Activated CD4-positive, CD25-positive, alpha-beta regulatory T cell treated with anti-CD3 and anti-CD28 coated beads, Interleukin-2, amount 50 U/mL, for 16 hours (primary cell): ENCODE data around the gene SLC9C2.
"Not testable (repeated sequence)": the region's sequence is repeated elsewhere in the genome, so short reads cannot be mapped to it uniquely, and the experiment has no call there.

Source experiments
- DNase-seq: peaks from one replicate; pipeline ENCODE4 v3.0.0-alpha.2; 2020; ENCODE audit warnings: low read depth, low spot score

SLC9C2 gene

DNA sequence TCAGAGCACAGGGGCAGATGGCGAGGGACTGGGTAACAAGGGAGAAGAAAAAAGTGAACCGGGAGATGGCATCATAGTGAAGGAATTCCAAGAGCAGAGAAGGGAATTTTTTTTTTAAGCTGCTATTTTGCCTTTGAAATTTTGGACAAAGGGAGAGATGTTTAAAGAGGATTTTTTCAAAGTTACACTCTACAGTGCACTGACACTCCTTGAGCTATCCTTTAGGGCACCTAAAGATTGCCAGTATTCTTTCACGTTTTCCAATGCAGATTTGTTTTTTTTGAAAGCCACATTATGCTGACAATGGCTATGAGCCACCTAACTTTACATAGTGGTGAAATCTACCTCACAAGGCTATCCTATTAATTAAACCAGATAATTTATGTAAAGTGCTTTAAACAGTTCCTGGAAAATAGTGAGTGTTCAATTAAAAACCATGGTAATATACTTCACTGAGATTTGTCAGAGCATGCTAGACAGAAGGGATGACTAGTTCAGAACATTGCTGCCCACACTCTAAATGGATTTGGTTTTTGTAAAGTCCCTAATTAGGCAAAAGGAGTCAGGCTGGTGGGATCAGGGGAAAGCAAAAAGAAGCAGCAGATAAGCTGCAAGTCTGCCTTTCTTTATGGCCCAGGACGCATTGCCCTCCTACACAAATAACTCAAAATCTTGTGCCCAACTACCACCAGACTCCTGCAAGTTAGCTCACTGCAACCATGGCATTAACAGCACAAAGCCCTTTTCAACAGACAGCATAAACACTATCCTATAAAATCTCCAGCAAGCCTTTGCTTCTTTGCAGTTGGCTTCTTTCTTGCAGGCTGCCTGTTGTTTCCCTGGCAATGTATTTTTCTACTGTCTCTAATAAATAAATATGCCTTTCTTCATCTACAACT is 71.8 kb downstream of the SLC9C2 start:
- DNase-seq, result no peak

- no peak for DNase-seq
Observed at GRCh38 chr1:173529106-173529505, 73.8 kb downstream of the SLC9C2 start.

- no peak for DNase-seq
Observed at GRCh38 chr1:173527151-173527826, 75.6 kb downstream of the SLC9C2 start.

GRCh38 chr1:173525926-173526325 is 76.9 kb downstream of the SLC9C2 start:
- no peak for DNase-seq

DNA sequence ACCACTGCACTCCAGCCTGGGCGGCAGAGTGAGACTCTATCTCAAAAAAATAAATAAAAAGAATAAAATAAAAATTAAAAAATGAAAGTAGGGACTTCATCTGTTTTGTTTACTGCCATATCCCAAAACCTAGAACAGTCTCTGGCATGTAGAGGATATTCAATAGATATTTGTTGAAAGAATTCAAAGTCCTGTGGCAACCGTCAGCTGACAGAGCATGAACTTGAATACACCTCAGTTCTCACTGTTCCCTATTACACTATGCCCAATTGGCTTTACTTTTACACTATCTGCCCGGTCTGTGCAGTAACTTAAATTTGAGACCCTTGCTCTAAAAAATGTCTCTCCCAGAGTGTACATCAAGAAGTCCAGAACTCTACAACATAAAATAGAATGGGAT is 79.5 kb downstream of the SLC9C2 start:
- no peak for DNase-seq

GRCh38 chr1:173520799-173521198 is 82.1 kb downstream of the SLC9C2 start:
- no peak for DNase-seq

DNA sequence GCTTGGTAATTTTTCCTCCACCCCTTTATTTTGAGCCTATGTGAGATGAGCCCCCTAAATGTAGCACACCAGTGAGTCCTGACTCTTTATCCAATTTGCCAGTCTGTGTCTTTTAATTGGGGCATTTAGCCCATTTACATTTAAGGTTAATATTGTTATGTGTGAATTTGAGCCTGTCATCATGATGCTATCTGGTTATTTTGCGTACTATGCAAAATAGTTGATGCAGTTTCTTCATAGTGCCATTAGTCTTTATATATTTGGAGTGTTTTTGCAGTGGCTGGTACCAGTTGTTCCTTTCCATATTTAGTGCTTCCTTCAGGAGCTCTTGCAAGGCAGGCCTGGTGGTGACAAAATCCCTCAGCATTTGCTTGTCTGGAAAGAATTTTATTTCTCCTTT is 88.4 kb downstream of the SLC9C2 start:
- not testable (repeated sequence) for DNase-seq

DNA sequence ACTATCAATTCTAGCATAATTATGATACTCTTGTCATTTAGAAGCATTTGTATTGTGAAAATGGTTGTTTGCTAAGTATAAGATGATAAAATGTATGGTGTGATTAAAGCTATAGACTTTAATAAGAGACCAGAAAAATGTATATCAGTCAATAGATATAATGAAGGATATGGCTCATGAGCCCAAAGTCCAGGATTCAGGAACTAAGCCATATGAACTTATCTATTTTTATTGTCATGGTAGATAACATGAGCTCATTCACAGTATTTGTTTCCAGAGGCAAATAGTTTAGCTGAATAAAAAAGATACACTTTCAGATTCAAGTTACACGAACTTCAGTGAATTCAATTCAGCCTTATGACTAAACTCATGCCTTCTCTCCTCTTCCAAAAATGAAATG is 93.1 kb downstream of the SLC9C2 start:
- no peak for DNase-seq

- no peak for DNase-seq
Observed at GRCh38 chr1:173508541-173508940, 94.3 kb downstream of the SLC9C2 start.

- DNase-seq, result no peak
Observed at GRCh38 chr1:173507847-173508209, 95.0 kb downstream of the SLC9C2 start.

DNA sequence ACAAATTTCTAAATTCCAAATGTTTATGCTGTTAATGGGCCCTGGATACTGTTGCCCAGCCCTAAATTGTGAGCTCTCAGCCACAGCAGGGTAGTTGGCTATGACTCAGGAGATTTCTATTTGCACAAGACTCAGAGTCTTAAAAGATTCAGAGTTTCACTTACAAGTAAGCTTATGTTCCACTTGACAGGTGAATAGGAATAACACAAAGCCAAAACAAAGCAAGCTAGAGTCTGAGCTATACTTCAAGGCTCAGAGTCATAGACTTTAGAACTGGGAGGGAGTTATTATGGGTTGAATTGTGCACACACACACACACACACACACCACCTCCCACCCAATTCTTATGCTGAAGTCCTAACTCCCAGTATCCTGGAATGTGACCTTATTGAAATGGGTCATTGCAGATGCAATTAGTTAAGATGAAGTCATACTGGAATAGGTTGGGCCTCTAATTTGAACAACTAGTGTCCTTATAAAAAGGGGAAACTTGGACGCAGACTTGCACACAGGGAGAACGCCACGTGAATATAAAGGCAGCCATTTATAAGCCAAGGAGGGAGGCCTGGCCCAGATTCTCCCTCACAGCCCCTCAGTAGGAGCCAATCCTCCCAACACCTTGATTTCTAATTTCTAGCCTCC is 95.5 kb downstream of the SLC9C2 start:
- no peak for DNase-seq

GRCh38 chr1:173506437-173506836 is 96.4 kb downstream of the SLC9C2 start:
- no peak for DNase-seq

DNA sequence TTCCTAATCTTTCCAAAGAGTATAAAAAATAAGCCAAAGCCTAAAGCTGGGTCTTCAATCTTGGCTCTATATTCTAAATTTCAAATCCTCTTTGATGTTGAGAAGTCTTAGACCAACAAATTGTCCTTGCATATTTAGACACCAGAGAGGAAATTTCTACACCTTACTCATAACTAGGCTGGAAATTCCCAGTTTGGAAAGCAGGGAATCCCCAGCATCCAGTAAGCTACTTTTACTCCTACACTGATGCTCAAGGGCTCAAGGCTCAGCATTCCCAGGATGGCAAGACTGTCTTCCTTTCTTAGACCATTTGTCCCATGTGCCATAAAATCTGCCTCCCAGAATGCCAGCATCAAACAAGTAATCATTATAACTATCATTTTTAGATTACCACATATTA is 97.5 kb downstream of the SLC9C2 start:
- no peak for DNase-seq

DNA sequence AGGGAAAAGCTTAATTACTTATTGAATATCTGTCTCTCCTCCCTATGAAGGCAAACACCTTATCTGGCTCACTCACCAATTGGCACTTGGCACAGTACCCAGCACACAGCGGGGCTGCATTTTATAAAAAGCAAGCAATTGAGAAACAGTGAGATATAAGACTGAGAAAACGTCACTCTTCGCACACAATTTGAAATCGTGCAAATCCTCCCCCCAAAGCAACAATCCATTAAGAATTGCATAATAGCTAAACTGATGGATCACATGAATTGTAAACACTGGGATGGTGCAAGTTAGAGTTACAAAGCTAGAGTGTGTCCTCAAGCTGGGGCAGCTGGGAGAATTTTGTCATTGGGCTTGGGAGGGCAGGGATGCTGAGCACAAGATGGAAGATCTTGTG is 98.6 kb downstream of the SLC9C2 start:
- DNase-seq, result no peak

DNA sequence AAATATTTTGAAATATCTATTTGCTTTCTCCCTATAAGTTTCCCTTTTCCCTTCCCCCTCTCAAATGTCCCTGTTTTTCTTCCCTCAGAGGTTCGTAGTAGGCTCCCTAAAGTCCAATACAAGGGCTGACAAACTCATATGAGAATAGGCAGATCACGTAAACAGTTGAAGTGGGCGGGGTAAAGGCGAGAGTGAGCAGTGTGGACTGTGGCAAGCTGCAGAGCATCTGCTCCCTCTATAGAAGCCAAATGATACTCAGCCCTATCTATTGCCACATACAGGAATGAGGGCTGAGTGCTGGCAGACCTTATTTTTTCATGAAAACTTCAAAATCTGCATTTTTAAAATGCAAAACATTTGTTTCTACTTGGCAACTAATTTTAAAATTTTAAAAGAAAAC is 99.5 kb downstream of the SLC9C2 start:
- no peak for DNase-seq

GRCh38 chr1:173502104-173502503 is 100.8 kb downstream of the SLC9C2 start:
- no peak for DNase-seq

GRCh38 chr1:173499729-173500128 is 103.1 kb downstream of the SLC9C2 start:
- DNase-seq, result no peak

DNA sequence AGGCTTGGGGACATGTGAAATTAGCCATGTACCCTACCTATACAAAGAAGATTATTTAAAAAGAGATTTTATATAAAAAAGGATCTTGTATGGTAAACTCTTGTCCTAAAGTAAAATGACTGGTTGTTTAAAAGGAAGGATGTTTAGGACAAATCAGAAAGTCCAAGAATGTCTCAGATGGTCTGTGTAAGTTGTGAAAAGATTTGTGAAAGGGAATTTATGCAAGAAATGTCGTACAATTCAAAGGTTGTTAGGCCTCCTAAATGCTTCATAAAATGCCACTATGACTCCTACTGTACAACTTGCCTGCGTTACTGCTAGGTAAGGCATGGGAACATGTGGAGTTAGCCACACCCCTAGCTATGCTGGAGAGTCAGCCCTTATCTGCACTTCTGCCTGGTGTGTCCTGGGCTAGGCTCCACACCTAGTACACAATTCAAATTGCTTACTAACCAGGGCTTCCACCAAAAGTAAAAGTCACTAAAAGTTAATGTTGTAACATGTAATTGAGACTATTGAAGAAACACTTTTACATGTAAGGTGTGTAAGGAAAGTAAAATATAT is 106.0 kb downstream of the SLC9C2 start:
- DNase-seq, result no peak

GRCh38 chr1:173495609-173496267 is 107.1 kb downstream of the SLC9C2 start:
- DNase-seq, result no peak

- DNase-seq, result not testable (repeated sequence)
Observed at GRCh38 chr1:173493125-173493524, 109.7 kb downstream of the SLC9C2 start.

DNA sequence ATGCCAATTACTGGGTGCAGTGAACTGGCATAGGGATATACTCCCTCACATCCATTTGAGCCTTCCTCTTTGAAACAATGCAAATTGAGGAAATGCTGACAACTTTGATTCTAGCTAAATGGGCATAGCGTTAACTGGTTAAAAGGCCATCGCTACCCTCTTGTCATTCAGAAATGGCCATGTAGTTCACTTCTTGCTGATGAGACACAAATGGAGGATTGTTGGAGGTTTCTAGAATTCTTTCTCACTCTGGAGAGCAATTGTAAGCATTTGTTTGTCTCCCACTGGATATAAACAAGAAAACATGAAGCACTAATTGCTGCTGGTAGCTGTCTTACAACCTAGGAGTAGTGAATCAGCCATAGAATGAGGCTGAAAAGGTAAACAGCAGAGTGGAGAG is 111.4 kb downstream of the SLC9C2 start:
- DNase-seq, result no peak

DNA sequence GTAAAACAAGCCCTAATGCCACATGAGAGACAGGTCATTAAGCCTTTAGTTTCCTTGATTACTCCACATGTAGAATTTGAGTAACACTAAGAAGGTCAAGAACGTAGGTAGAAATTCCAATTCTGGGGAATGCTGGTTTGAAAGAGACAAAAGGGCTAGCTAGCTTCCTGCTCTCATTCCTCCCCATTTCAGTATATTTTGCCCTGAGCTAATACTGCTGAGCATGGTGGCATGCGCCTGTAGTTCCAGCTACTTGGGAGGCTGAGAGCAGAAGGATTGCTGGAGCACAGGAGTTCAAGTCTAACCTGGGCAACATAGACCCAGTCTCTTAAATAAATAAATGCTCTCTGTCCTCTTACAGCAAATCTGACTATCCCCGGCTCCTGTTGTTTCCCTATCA is 112.9 kb downstream of the SLC9C2 start:
- DNase-seq, result no peak
